NCI-H1694 (cell line): Measurements from ENCODE around the gene CDKN1C.
"Not testable (repeated sequence)": the region's sequence is repeated elsewhere in the genome, so short reads cannot be mapped to it uniquely, and the experiment has no call there.

Source experiments
- DNase-seq: peaks from one replicate; lab custom pipeline; 2025; lab: John Stamatoyannopoulos, UW

Gene CDKN1C

GRCh38 chr11:2909133-2909902 is 23.7 kb upstream of the CDKN1C start:
- no peak for DNase-seq

GRCh38 chr11:2908130-2908529 is 22.6 kb upstream of the CDKN1C start:
- DNase-seq = no peak

- not testable (repeated sequence) for DNase-seq
These were observed 19.7 kb upstream of the CDKN1C start for GRCh38 chr11:2905299-2905698.

- DNase-seq = no peak
These were observed 18.8 kb upstream of the CDKN1C start for GRCh38 chr11:2904153-2905052.

- DNase-seq = no peak
These were observed 18.1 kb upstream of the CDKN1C start for GRCh38 chr11:2903672-2904011.

- no peak for DNase-seq
These were observed 17.5 kb upstream of the CDKN1C start for GRCh38 chr11:2902784-2903671.

- peak; percentile 74 for DNase-seq
These were observed 16.5 kb upstream of the CDKN1C start for GRCh38 chr11:2901854-2902783.

- no peak for DNase-seq
These were observed 15.7 kb upstream of the CDKN1C start for GRCh38 chr11:2901196-2901796.

GRCh38 chr11:2899080-2899783 is 13.7 kb upstream of the CDKN1C start:
- no peak for DNase-seq

- DNase-seq = no peak
These were observed 12.9 kb upstream of the CDKN1C start for GRCh38 chr11:2898366-2899079.

- no peak for DNase-seq
These were observed 11.5 kb upstream of the CDKN1C start for GRCh38 chr11:2897048-2897447.

GRCh38 chr11:2896047-2896446 is 10.5 kb upstream of the CDKN1C start:
- no peak for DNase-seq

GRCh38 chr11:2893935-2894334 is 8.4 kb upstream of the CDKN1C start:
- DNase-seq = no peak

GRCh38 chr11:2892967-2893528 is 7.5 kb upstream of the CDKN1C start:
- no peak for DNase-seq

- DNase-seq = peak; percentile 52
These were observed 6.8 kb upstream of the CDKN1C start for GRCh38 chr11:2892215-2892966.

- peak; percentile 31 for DNase-seq
These were observed 6.0 kb upstream of the CDKN1C start for GRCh38 chr11:2891326-2892214.
